SU-DHL-6 (cell line): ENCODE results near the gene RAB11FIP3.

ENCODE experiments used
- EZH2phosphoT487 ChIP-seq: fragments of 200-600 bp; sonication (generic), shearing (Covaris generic); conservative IDR thresholded peaks from 2 replicates; pipeline ENCODE4 v1.6.1; 2018; ENCODE audit warnings: mild to moderate bottlenecking, antibody characterized with exemption, low read length, moderate library complexity, mixed read lengths
- TF ChIP-seq, protein P1 (sequence below): fragments of 200-600 bp; sonication (generic); IDR thresholded peaks from one replicate; pipeline ENCODE4 v1.5.1; 2017; ENCODE audit warnings: antibody characterized with exemption, mild to moderate bottlenecking, low read length, moderate library complexity; ENCODE audit not compliant: insufficient read depth, poor library complexity, severe bottlenecking

DNA sequence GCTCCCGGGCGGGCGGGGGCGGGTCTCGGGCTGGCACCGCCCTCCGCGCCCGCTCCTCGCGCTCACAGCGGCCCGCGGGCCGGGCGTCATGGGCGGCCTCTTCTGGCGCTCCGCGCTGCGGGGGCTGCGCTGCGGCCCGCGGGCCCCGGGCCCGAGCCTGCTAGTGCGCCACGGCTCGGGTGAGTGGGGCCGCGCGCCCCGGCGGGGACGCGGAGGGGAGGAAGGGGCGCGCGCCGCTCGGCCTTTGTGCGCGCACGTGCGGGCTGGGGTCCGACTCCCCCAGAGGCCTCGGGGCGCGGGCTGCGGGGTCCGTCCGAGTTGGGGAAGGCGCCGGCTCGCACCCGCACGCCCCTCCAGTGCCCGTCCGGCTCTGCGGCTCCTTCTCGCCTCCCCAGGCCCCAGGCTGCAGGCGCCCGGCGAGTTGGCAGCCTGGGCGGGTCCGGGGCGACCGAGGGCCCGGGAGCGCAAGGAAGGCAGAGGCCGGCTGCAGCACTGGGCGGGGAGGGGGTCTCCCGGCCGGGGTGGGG, 28.3 kb upstream of the RAB11FIP3 start, which contains the start of gene NME4:
- TF ChIP-seq, protein P1, sequence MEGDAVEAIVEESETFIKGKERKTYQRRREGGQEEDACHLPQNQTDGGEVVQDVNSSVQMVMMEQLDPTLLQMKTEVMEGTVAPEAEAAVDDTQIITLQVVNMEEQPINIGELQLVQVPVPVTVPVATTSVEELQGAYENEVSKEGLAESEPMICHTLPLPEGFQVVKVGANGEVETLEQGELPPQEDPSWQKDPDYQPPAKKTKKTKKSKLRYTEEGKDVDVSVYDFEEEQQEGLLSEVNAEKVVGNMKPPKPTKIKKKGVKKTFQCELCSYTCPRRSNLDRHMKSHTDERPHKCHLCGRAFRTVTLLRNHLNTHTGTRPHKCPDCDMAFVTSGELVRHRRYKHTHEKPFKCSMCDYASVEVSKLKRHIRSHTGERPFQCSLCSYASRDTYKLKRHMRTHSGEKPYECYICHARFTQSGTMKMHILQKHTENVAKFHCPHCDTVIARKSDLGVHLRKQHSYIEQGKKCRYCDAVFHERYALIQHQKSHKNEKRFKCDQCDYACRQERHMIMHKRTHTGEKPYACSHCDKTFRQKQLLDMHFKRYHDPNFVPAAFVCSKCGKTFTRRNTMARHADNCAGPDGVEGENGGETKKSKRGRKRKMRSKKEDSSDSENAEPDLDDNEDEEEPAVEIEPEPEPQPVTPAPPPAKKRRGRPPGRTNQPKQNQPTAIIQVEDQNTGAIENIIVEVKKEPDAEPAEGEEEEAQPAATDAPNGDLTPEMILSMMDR: no peak
- no peak for TF ChIP-seq EZH2phosphoT487
